Measurements from ENCODE around the gene AAMP. TPM values are rescaled to one million over a fixed set of nuclear protein-coding genes. Genes with fewer than 3 reads are reported as not detected.

The AAMP gene
- total and polyA plus RNA-seq, 4 donors: 63.6 to 116 (median 74.6) TPM

DNA sequence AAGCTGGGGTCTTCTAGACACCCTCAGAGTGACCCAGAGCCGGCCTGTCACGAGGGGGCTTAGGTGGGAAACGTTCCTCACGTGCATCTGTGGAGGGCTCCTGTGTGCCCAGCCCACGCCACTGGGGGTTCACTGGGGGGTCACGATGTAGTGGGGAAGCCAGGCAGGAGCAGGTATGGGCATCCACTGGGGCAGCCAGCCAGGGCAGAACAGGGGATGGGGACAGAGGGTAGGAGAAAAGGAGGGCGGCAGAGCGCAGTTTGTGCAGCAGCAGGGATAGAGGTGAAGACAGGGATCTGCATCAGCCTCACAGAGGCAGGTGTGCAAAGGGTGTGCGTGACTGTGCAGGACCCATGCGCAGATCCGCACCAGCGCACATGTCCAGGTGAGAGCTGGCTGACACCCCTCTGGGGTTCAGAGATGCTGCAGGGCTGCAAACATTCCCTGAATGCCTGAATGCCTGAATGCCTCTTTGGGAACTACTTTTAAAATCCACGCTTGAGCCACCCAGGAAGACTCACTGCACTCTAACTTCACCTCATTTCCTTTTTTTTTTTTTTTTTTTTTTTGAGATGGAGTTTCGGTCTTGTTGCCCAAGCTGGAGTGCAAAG is 10.4 kb upstream of the AAMP start:
- 95% methylated on average over 14 of the region's 14 CpGs for WGBS
- Histone ChIP-seq H3K9ac (ENCODE audit: low read depth in 1 of 2, low read length in 2 of 2) (no peak overlapping the region), H3K9me3 (ENCODE audit: control insufficient read depth in 4 of 4, low read length in 3 of 4) (no peaks in the 10 kb centered on the region), H3K4me3 (ENCODE audit: low read depth in 1 of 3, low read length in 3 of 3) (no peak overlapping the region), H3K4me1 (ENCODE audit: control insufficient read depth in 4 of 4, insufficient read depth in 4 of 4, low read length in 3 of 4) (peaks cover 14 to 41% (median 34%) of the 10 kb centered on the region in 4 donors), H3K27me3 (ENCODE audit: control insufficient read depth in 4 of 4, insufficient read depth in 4 of 4, low read length in 3 of 4) (no peaks in the 10 kb centered on the region), H3K27ac (ENCODE audit: low read depth in 1 of 2, low read length in 2 of 2) (no peak overlapping the region), H3K36me3 (ENCODE audit: control insufficient read depth in 4 of 4, insufficient read depth in 3 of 4, low read depth in 1 of 4, low read length in 3 of 4) (peaks cover 22 to 49% (median 44%) of the 10 kb centered on the region in 4 donors)
- no peak for DNase-seq (ENCODE audit: low spot score)
- TF ChIP-seq RAD21 (IDR thresholded peaks at IDR 0.05) (no peak), FOXA1 (IDR thresholded peaks at IDR 0.05) (no peak)

DNA sequence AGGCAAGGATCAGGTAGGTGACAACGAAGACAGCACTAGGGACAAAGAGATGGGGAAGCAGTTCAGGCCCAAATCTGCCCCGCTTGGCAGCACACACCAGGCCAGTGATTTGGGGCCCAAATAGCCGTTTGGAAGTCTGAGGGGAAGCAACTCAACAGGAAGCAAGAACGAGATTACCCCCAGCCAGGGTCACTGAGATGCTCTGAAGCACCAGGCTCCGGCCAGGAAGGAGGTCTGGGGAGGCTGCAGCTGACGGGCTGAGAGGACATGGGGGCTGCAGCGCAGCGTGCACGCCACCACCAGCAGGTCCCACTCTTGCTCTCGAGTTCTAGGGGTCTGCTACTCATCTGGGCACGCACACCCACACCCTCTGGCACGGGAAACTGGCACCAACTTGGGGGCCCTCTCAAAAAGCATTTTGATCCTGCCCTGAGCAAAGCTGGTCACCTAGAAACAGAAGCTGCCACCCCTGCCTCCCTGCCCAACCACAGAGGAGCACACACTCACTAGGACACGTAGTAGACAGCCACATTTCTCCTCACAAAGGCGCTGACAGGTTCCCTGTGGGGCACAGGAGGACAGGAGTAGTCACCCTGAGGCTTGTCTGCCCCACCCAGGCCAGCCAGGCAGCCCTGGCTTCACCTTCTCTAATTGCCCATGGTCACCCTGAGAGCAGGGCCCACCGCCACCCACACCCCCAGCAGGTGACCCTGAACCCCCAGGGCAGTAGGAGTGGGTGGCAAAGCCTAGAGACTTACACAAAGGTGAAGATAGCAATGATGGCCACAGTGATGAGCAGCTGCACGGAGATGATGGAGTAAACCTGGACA is 8.8 kb upstream of the AAMP start:
- no peak overlapping the region for H3K4me3 ChIP-seq (ENCODE audit: low read depth in 1 of 3, low read length in 3 of 3)
- H3K36me3 ChIP-seq (ENCODE audit: control insufficient read depth in 4 of 4, insufficient read depth in 3 of 4, low read depth in 1 of 4, low read length in 3 of 4): peaks cover 28 to 65% (median 59%) of the 10 kb centered on the region in 4 donors
- peaks cover 2 to 25% (median 20%) of the 10 kb centered on the region in 4 donors for H3K4me1 ChIP-seq (ENCODE audit: control insufficient read depth in 4 of 4, insufficient read depth in 4 of 4, low read length in 3 of 4)
- 84% methylated on average over 16 of the region's 16 CpGs for WGBS
- DNase-seq (ENCODE audit: low spot score): no peak
- H3K27ac ChIP-seq (ENCODE audit: low read depth in 1 of 2, low read length in 2 of 2): no peak overlapping the region
- no peaks in the 10 kb centered on the region for H3K9me3 ChIP-seq (ENCODE audit: control insufficient read depth in 4 of 4, low read length in 3 of 4)
- TF ChIP-seq FOXA1 (IDR thresholded peaks at IDR 0.05) (no peak), HNF4G (IDR thresholded peaks at IDR 0.05) (no peak)
- TF ChIP-seq, protein P1, sequence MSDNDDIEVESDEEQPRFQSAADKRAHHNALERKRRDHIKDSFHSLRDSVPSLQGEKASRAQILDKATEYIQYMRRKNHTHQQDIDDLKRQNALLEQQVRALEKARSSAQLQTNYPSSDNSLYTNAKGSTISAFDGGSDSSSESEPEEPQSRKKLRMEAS (IDR thresholded peaks at IDR 0.05): no peak
- TF ChIP-seq, protein P2, sequence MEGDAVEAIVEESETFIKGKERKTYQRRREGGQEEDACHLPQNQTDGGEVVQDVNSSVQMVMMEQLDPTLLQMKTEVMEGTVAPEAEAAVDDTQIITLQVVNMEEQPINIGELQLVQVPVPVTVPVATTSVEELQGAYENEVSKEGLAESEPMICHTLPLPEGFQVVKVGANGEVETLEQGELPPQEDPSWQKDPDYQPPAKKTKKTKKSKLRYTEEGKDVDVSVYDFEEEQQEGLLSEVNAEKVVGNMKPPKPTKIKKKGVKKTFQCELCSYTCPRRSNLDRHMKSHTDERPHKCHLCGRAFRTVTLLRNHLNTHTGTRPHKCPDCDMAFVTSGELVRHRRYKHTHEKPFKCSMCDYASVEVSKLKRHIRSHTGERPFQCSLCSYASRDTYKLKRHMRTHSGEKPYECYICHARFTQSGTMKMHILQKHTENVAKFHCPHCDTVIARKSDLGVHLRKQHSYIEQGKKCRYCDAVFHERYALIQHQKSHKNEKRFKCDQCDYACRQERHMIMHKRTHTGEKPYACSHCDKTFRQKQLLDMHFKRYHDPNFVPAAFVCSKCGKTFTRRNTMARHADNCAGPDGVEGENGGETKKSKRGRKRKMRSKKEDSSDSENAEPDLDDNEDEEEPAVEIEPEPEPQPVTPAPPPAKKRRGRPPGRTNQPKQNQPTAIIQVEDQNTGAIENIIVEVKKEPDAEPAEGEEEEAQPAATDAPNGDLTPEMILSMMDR (IDR thresholded peaks at IDR 0.05; ENCODE audit: low read depth, low read length, missing input control): no peak
- H3K9ac ChIP-seq (ENCODE audit: low read depth in 1 of 2, low read length in 2 of 2): no peak overlapping the region
- H3K27me3 ChIP-seq (ENCODE audit: control insufficient read depth in 4 of 4, insufficient read depth in 4 of 4, low read length in 3 of 4): no peaks in the 10 kb centered on the region

- Histone ChIP-seq H3K4me1 (ENCODE audit: control insufficient read depth in 4 of 4, insufficient read depth in 4 of 4, low read length in 3 of 4) (peaks cover 0 to 20% (median 13%) of the 10 kb centered on the region in 4 donors), H3K27ac (ENCODE audit: low read depth in 1 of 2, low read length in 2 of 2) (no peak overlapping the region), H3K4me3 (ENCODE audit: low read depth in 1 of 3, low read length in 3 of 3) (no peak overlapping the region), H3K36me3 (ENCODE audit: control insufficient read depth in 4 of 4, insufficient read depth in 3 of 4, low read depth in 1 of 4, low read length in 3 of 4) (peaks cover 28 to 66% (median 60%) of the 10 kb centered on the region in 4 donors), H3K9ac (ENCODE audit: low read depth in 1 of 2, low read length in 2 of 2) (no peak overlapping the region), H3K9me3 (ENCODE audit: control insufficient read depth in 4 of 4, low read length in 3 of 4) (no peaks in the 10 kb centered on the region), H3K27me3 (ENCODE audit: control insufficient read depth in 4 of 4, insufficient read depth in 4 of 4, low read length in 3 of 4) (no peaks in the 10 kb centered on the region)
- DNase-seq (ENCODE audit: low spot score): no peak
- 90% methylated on average over 7 of the region's 7 CpGs for WGBS
- no peak for TF ChIP-seq FOXA1 (IDR thresholded peaks at IDR 0.05)
- no peak for TF ChIP-seq FOXA2 (IDR thresholded peaks at IDR 0.05)
- TF ChIP-seq EGR1 (IDR thresholded peaks at IDR 0.05; ENCODE audit: low read depth in 2 of 2): no peak
- no peak for TF ChIP-seq JUND (IDR thresholded peaks at IDR 0.05)
- TF ChIP-seq, protein P3, sequence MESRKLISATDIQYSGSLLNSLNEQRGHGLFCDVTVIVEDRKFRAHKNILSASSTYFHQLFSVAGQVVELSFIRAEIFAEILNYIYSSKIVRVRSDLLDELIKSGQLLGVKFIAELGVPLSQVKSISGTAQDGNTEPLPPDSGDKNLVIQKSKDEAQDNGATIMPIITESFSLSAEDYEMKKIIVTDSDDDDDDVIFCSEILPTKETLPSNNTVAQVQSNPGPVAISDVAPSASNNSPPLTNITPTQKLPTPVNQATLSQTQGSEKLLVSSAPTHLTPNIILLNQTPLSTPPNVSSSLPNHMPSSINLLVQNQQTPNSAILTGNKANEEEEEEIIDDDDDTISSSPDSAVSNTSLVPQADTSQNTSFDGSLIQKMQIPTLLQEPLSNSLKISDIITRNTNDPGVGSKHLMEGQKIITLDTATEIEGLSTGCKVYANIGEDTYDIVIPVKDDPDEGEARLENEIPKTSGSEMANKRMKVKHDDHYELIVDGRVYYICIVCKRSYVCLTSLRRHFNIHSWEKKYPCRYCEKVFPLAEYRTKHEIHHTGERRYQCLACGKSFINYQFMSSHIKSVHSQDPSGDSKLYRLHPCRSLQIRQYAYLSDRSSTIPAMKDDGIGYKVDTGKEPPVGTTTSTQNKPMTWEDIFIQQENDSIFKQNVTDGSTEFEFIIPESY (IDR thresholded peaks at IDR 0.05): no peak
- TF ChIP-seq, protein P1 (IDR thresholded peaks at IDR 0.05): no peak
- TF ChIP-seq YY1 (IDR thresholded peaks at IDR 0.05): no peak
- no peak for TF ChIP-seq NR2F2 (IDR thresholded peaks at IDR 0.05)
- TF ChIP-seq RXRA (IDR thresholded peaks at IDR 0.05): no peak
- no peak for TF ChIP-seq TAF1 (conservative IDR thresholded peaks at IDR 0.05)
- TF ChIP-seq HNF4G (IDR thresholded peaks at IDR 0.05): no peak
- TF ChIP-seq, protein P4, sequence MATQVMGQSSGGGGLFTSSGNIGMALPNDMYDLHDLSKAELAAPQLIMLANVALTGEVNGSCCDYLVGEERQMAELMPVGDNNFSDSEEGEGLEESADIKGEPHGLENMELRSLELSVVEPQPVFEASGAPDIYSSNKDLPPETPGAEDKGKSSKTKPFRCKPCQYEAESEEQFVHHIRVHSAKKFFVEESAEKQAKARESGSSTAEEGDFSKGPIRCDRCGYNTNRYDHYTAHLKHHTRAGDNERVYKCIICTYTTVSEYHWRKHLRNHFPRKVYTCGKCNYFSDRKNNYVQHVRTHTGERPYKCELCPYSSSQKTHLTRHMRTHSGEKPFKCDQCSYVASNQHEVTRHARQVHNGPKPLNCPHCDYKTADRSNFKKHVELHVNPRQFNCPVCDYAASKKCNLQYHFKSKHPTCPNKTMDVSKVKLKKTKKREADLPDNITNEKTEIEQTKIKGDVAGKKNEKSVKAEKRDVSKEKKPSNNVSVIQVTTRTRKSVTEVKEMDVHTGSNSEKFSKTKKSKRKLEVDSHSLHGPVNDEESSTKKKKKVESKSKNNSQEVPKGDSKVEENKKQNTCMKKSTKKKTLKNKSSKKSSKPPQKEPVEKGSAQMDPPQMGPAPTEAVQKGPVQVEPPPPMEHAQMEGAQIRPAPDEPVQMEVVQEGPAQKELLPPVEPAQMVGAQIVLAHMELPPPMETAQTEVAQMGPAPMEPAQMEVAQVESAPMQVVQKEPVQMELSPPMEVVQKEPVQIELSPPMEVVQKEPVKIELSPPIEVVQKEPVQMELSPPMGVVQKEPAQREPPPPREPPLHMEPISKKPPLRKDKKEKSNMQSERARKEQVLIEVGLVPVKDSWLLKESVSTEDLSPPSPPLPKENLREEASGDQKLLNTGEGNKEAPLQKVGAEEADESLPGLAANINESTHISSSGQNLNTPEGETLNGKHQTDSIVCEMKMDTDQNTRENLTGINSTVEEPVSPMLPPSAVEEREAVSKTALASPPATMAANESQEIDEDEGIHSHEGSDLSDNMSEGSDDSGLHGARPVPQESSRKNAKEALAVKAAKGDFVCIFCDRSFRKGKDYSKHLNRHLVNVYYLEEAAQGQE (IDR thresholded peaks at IDR 0.05): no peak
- TF ChIP-seq GABPA (IDR thresholded peaks at IDR 0.05 in 1 of 2, conservative IDR thresholded peaks at IDR 0.05 in 1 of 2): no peak
- TF ChIP-seq HNF4A (conservative IDR thresholded peaks at IDR 0.05): no peak
Measured at GRCh38 chr2:218277921-218278320, 8.0 kb upstream of the AAMP start.
